H1 (cell line): Measurements from ENCODE around the gene SERINC5. TPM values are rescaled to one million over a fixed set of nuclear protein-coding genes. Genes with fewer than 3 reads are reported as not detected.
A peak's percentile ranks its signal among the peaks of the same experiment; 100 is the strongest.

Experiments used
- CTCF ChIA-PET: fragments of 300-600 bp; sonication (Branson Sonifier 250); formaldehyde crosslinking; loops from one replicate; lab custom pipeline; 2021; ENCODE audit not compliant: partially characterized antibody; lab: Charles Lee
- POLR2A ChIA-PET: fragments of 300-600 bp; sonication (Branson Sonifier 250); formaldehyde crosslinking; loops from one replicate; lab custom pipeline; 2021; ENCODE audit warnings: inconsistent platforms; ENCODE audit not compliant: partially characterized antibody; lab: Charles Lee
- DNase-seq, 2 experiments: peaks; one replicate each; pipeline versions ENCODE4 v3.0.0 to v3.0.0-alpha.2; 2010 to 2022; ENCODE audit warnings: low spot score in 2 of 2, low read depth in 1 of 2, mixed read lengths in 1 of 2
- FAIRE-seq: peaks from 2 replicates; lab custom pipeline; 2011; peaks lifted over from hg19 to GRCh38; lab: Jason Lieb, UNC
- H2AFZ ChIP-seq: 2 replicates; pipeline ENCODE4 v1.8.1; 2012; ENCODE audit warnings: low read length, inconsistent platforms
- H2AK5ac ChIP-seq: 2 replicates; pipeline ENCODE4 v1.6.1; 2013; ENCODE audit warnings: low read depth, low read length
- H2BK120ac ChIP-seq: replicated peaks from 2 replicates; pipeline ENCODE3; 2013; ENCODE audit warnings: low read depth, low read length, inconsistent platforms
- H2BK12ac ChIP-seq: 2 replicates; pipeline ENCODE4 v1.6.1; 2013; ENCODE audit warnings: low read depth, low read length
- H2BK15ac ChIP-seq: 2 replicates; pipeline ENCODE4 v1.6.1; 2013; ENCODE audit warnings: low read length
- H2BK20ac ChIP-seq: 2 replicates; pipeline ENCODE4 v1.6.1; 2013; ENCODE audit warnings: low read length
- H2BK5ac ChIP-seq: 2 replicates; pipeline ENCODE4 v1.6.1; 2013; ENCODE audit warnings: low read depth, low read length
- H3K14ac ChIP-seq: 2 replicates; pipeline ENCODE4 v1.6.1; 2013; ENCODE audit warnings: inconsistent platforms; ENCODE audit not compliant: insufficient read length
- H3K18ac ChIP-seq: 2 replicates; pipeline ENCODE4 v1.6.1; 2013; ENCODE audit warnings: low read length; ENCODE audit errors: extremely low read depth
- H3K23ac ChIP-seq: 2 replicates; pipeline ENCODE4 v1.6.1; 2013; ENCODE audit warnings: inconsistent platforms; ENCODE audit not compliant: insufficient read length
- H3K23me2 ChIP-seq: 2 replicates; pipeline ENCODE4 v1.6.1; 2013; ENCODE audit warnings: low read depth, low read length
- H3K27ac ChIP-seq: 2 replicates; pipeline ENCODE4 v1.6.1; 2011; ENCODE audit warnings: low read depth, low read length, inconsistent platforms
- H3K27me3 ChIP-seq, 4 experiments: replicated peaks in 1 of 4; 1 replicate in 1 of 4; 2 replicates in 3 of 4; pipeline versions ENCODE4 v1.6.1 to v1.8.1; 2011 to 2013; ENCODE audit warnings: low read length in 3 of 4, mild to moderate bottlenecking in 3 of 4, inconsistent platforms in 2 of 4, mixed read lengths in 2 of 4, moderate library complexity in 1 of 4; ENCODE audit not compliant: control insufficient read depth in 3 of 4, insufficient read depth in 3 of 4; ENCODE audit errors: extremely low read depth in 1 of 4
- H3K36me3 ChIP-seq, 4 experiments: 2 replicates each; pipeline versions ENCODE4 v1.6.1 to v1.8.1; 2011 to 2013; ENCODE audit warnings: mild to moderate bottlenecking in 4 of 4, low read length in 3 of 4, moderate library complexity in 2 of 4, control low read depth in 1 of 4, inconsistent platforms in 1 of 4; ENCODE audit not compliant: insufficient read depth in 4 of 4, control insufficient read depth in 2 of 4
- H3K4ac ChIP-seq: replicated peaks from 2 replicates; pipeline ENCODE3; 2013; ENCODE audit warnings: low read length, low read depth, mixed read lengths, inconsistent platforms; ENCODE audit not compliant: insufficient read length
- H3K4me1 ChIP-seq, 4 experiments: replicated peaks in 1 of 4; 1 replicate in 1 of 4; 2 replicates in 3 of 4; pipeline versions ENCODE4 v1.6.1 to v1.8.1; 2011 to 2013; ENCODE audit warnings: low read length in 3 of 4, inconsistent platforms in 2 of 4, mixed read lengths in 1 of 4; ENCODE audit not compliant: insufficient read depth in 4 of 4, control insufficient read depth in 3 of 4
- H3K4me2 ChIP-seq, 2 experiments: 2 replicates each; pipeline versions ENCODE4 v1.6.1 to v1.8.1; 2011 to 2013; ENCODE audit warnings: low read depth in 2 of 2, low read length in 2 of 2, control low read depth in 1 of 2, inconsistent platforms in 1 of 2, mild to moderate bottlenecking in 1 of 2; ENCODE audit not compliant: insufficient read depth in 1 of 2
- H3K4me3 ChIP-seq, 4 experiments: fragments of 200-600, 300-600 bp in 1 of 4; sonication (generic), shearing (Covaris generic), sonication (Bioruptor Twin) in 1 of 4; 2 replicates each; pipeline versions ENCODE4 v1.5.1 to v1.8.1; 2011 to 2016; ENCODE audit warnings: low read length in 4 of 4, low read depth in 3 of 4, control low read depth in 2 of 4, inconsistent platforms in 2 of 4, mild to moderate bottlenecking in 2 of 4, mixed read lengths in 1 of 4, moderate library complexity in 1 of 4; ENCODE audit not compliant: insufficient read depth in 2 of 4; ENCODE audit errors: extremely low read depth in 1 of 4
- H3K56ac ChIP-seq: replicated peaks from 2 replicates; pipeline ENCODE3; 2013; ENCODE audit warnings: low read depth, mild to moderate bottlenecking, mixed read lengths, low read length, inconsistent platforms; ENCODE audit not compliant: insufficient read length
- H3K79me1 ChIP-seq: 2 replicates; pipeline ENCODE4 v1.6.1; 2013; ENCODE audit warnings: low read depth, low read length, control low read depth
- H3K79me2 ChIP-seq, 2 experiments: 2 replicates each; pipeline versions ENCODE4 v1.6.1 to v1.8.1; 2012 to 2013; ENCODE audit warnings: low read length in 2 of 2, mild to moderate bottlenecking in 2 of 2, inconsistent platforms in 1 of 2; ENCODE audit not compliant: insufficient read depth in 2 of 2, control insufficient read depth in 1 of 2
- H3K9ac ChIP-seq, 4 experiments: replicated peaks in 1 of 4; 1 replicate in 1 of 4; 2 replicates in 3 of 4; pipeline versions ENCODE4 v1.6.1 to v1.8.1; 2011 to 2013; ENCODE audit warnings: low read depth in 3 of 4, low read length in 3 of 4, control low read depth in 2 of 4, mild to moderate bottlenecking in 2 of 4, moderate library complexity in 2 of 4, inconsistent platforms in 1 of 4; ENCODE audit errors: extremely low read depth in 1 of 4
- H3K9me3 ChIP-seq, 2 experiments: 2 replicates each; pipeline versions ENCODE4 v1.6.1 to v1.8.1; 2012 to 2013; ENCODE audit warnings: mild to moderate bottlenecking in 2 of 2, moderate library complexity in 2 of 2, control low read depth in 1 of 2, inconsistent platforms in 1 of 2, low read depth in 1 of 2, low read length in 1 of 2, mixed read lengths in 1 of 2; ENCODE audit not compliant: insufficient read depth in 2 of 2
- H4K20me1 ChIP-seq, 2 experiments: replicated peaks in 1 of 2; 2 replicates each; pipeline versions ENCODE3 to v1.8.1; 2011 to 2013; ENCODE audit warnings: inconsistent platforms in 2 of 2, low read length in 2 of 2, mild to moderate bottlenecking in 1 of 2; ENCODE audit not compliant: insufficient read depth in 2 of 2, control insufficient read depth in 1 of 2
- H4K5ac ChIP-seq: 2 replicates; pipeline ENCODE4 v1.6.1; 2013; ENCODE audit warnings: low read length, low read depth, mixed read lengths, inconsistent platforms; ENCODE audit not compliant: insufficient read length
- H4K8ac ChIP-seq: 2 replicates; pipeline ENCODE4 v1.8.0; 2013; ENCODE audit warnings: mild to moderate bottlenecking, moderate library complexity, low read length, inconsistent platforms; ENCODE audit not compliant: insufficient read depth; ENCODE audit errors: extremely low read depth
- H4K91ac ChIP-seq: replicated peaks from 2 replicates; pipeline ENCODE3; 2013; ENCODE audit warnings: low read length, mixed read lengths, inconsistent platforms; ENCODE audit not compliant: insufficient read length
- POLR2A ChIP-seq, 2 experiments: IDR thresholded peaks; 1 replicate in 1 of 2; 2 replicates in 1 of 2; pipeline ENCODE4 v1.6.1; 2011; ENCODE audit warnings: low read depth in 2 of 2, low read length in 2 of 2, mild to moderate bottlenecking in 2 of 2; ENCODE audit errors: control extremely low read depth in 1 of 2
- SP4 ChIP-seq: IDR thresholded peaks from 2 replicates; pipeline ENCODE4 v1.6.1; 2012; ENCODE audit warnings: low read length, inconsistent platforms
- YY1 ChIP-seq: IDR thresholded peaks from 2 replicates; pipeline ENCODE4 v1.6.1; 2011; ENCODE audit warnings: low read depth, mild to moderate bottlenecking, low read length
- WGBS, 2 experiments: shearing (Covaris generic) in 1 of 2; methylation state at CpG; one replicate each; pipeline versions ENCODE4 v1.1.6 to v1.1.7; 2013 to 2015; ENCODE audit warnings: low lambda C conversion rate in 2 of 2, mixed read lengths in 2 of 2, inconsistent platforms in 1 of 2, low coverage in 1 of 2, missing lambda C conversion rate in 1 of 2; ENCODE audit not compliant: insufficient replicate concordance in 2 of 2, insufficient coverage in 1 of 2, insufficient read length in 1 of 2; ENCODE audit errors: extremely low coverage in 1 of 2, missing lambda C conversion rate in 1 of 2; 5-methylcytosine and 5-hydroxymethylcytosine counted together
- polyA plus RNA-seq, 7 experiments: library from polyadenylated mRNA; depleted of rRNA in 3 of 7; stranded (reverse) in 5 of 7; unstranded in 2 of 7; fragments of >200 nt in 5 of 7; fragments of 200-250 nt in 2 of 7; gene quantifications; 1 replicate in 5 of 7; 2 replicates in 1 of 7; 4 replicates in 1 of 7; pipeline versions ENCODE4 v1.2.1 to v1.2.3, GENCODE V29; 2011 to 2013; ENCODE audit warnings: missing spikeins in 2 of 7, mixed read lengths in 2 of 7
- total RNA-seq: library from RNA; stranded (reverse); fragmentation: NEBNext Ultra II Directional; extraction: Animal tissue kit (Norgen Biotek cat#: 25700); gene quantifications from 2 replicates; pipeline ENCODE4 v1.2.1, GENCODE V29; 2021

The SERINC5 gene
- total and polyA plus RNA-seq, 2 of the 8 experiments (the other 6 are each of a cell fraction or from before 2014, with no cell fraction given) = 32.2 to 149 TPM

- no peak for FAIRE-seq
- DNase-seq = no peak
Measured at GRCh38 chr5:80259511-80260203, 3.8 kb upstream of the SERINC5 start.

More at GRCh38 chr5:80259511-80260203, 3.8 kb upstream of the SERINC5 start:
- Histone ChIP-seq H3K4me3 (no peak overlapping the region), H3K4me1 (peaks cover 0 to 9% (median 4%) of the 10 kb centered on the region in 4 experiments; a peak in 3 of 7 replicates), H3K79me1 (no peaks in the 10 kb centered on the region; the same call in 1 of the 2 replicates), H2AK5ac (no peak overlapping the region), H3K4ac (no peak overlapping the region), H2BK20ac (no peak overlapping the region), H3K56ac (no peak overlapping the region), H3K79me2 (peaks cover 9 to 17% of the 10 kb centered on the region in 2 experiments), H3K23ac (no peak overlapping the region), H3K23me2 (peaks cover 8% of the 10 kb centered on the region), H2BK5ac (no peak overlapping the region), H3K18ac (no peak overlapping the region), H3K27me3 (no peaks in the 10 kb centered on the region), H3K4me2 (no peak overlapping the region), H2BK12ac (no peak overlapping the region), H3K27ac (no peak overlapping the region), H3K14ac (no peak overlapping the region), H3K36me3 (no peaks in the 10 kb centered on the region), H4K5ac (no peak overlapping the region), H4K20me1 (peaks cover 2 to 9% of the 10 kb centered on the region in 2 experiments), H2BK15ac (0 out of 2 replicates have a peak overlapping the region, but pooled peaks have one; percentile 46), H3K9ac (no peak overlapping the region), H2BK120ac (no peak overlapping the region), H3K9me3 (no peaks in the 10 kb centered on the region), H4K8ac (no peak overlapping the region), H2AFZ (no peak overlapping the region), H4K91ac (no peak overlapping the region)
- no peak for TF ChIP-seq SP4
- peak in 1 of 2 experiments; percentile 50; a peak in 1 of 3 replicates for TF ChIP-seq POLR2A (IDR thresholded peaks at IDR 0.05; ENCODE audit: control extremely low read depth in 1 of 2, low read depth in 2 of 2, low read length in 2 of 2)
- TF ChIP-seq YY1 = 0 out of 2 replicates have a peak, but pooled peaks have one; percentile 17
- CTCF ChIA-PET = interaction anchor here (0.9 to 1.4 kb wide), 2 partner anchors 16 to 99 kb away, joined by 3 read pairs; no protein-coding TSS in a partner anchor
- POLR2A ChIA-PET = interaction anchor here (0.6 to 6.0 kb wide), 9 partner anchors 9 to 166 kb away, joined by 3 to 113 read pairs (median 4); no protein-coding TSS in a partner anchor
- WGBS, 2 experiments = 94% methylated on average over 6 of the region's 6 CpGs; no CpG with 5 or more reads in 1 of the 2 experiments
